ENCODE measurements around the gene CEP85L. TPM values are rescaled to one million over a fixed set of nuclear protein-coding genes. Genes with fewer than 3 reads are reported as not detected.

The CEP85L gene
- total and polyA plus RNA-seq, 2 of the 4 experiments (the other 2 are of a cell fraction), result 2.3 to 25.6 TPM

DNA sequence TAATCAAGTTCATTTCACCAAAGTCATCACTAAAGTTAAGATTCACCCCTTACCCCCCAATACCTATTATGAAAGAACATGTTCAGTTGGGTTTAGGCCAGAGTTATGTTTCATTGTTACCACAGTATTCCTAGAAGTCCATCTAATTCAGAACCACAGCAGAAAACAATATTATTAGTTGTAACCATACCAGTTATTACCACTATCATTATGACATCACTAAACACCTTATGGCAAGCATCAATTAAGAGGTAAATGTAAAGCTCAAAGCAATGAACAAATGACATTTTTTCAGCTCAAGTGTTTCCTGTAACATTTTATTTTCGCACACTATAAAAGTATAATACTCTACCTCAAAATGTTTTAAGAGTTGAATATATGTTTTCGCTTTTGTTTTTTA is 4.4 kb downstream of the CEP85L start:
- Histone ChIP-seq H2AFZ (replicated peaks; ENCODE audit: low read length, poor library complexity) (no peak overlapping the region), H2AK9ac (replicated peaks; ENCODE audit: low read depth, low read length, poor library complexity) (no peak overlapping the region), H3K4me2 (ENCODE audit: low read depth, low read length) (no peak overlapping the region), H3K27me3 (ENCODE audit: control insufficient read depth, insufficient read depth, low read length) (no peaks in the 10 kb centered on the region), H3K18ac (ENCODE audit: low read depth, low read length) (no peak overlapping the region), H2BK120ac (ENCODE audit: low read depth, low read length) (no peak overlapping the region), H3K14ac (replicated peaks; ENCODE audit: low read depth, low read length) (no peak overlapping the region), H3K79me1 (ENCODE audit: low read depth in 1 of 2, low read length in 2 of 2) (peaks cover 14 to 32% of the 10 kb centered on the region in 2 experiments; a peak in 3 of 4 replicates), H3K9me3 (ENCODE audit: control insufficient read depth, insufficient read depth, low read length) (no peaks in the 10 kb centered on the region), H3K9ac (ENCODE audit: low read depth, low read length) (no peak overlapping the region), H3K9me1 (ENCODE audit: insufficient read depth, low read length) (peaks cover 13% of the 10 kb centered on the region; the same call in 1 of the 2 replicates), H2BK5ac (ENCODE audit: low read depth, low read length, poor library complexity, severe bottlenecking) (no peak overlapping the region), H3K4me3 (ENCODE audit: insufficient read depth, low read depth, low read length) (no peak overlapping the region), H4K20me1 (ENCODE audit: insufficient read depth, low read length) (peaks cover 19% of the 10 kb centered on the region; the same call in 1 of the 2 replicates), H4K8ac (ENCODE audit: low read depth in 2 of 2, low read length in 2 of 2) (no peak overlapping the region), H2BK15ac (ENCODE audit: low read depth, low read length) (no peak overlapping the region), H4K5ac (ENCODE audit: low read depth, low read length) (no peak overlapping the region), H3K23ac (ENCODE audit: low read depth, low read length) (no peak overlapping the region), H4K91ac (ENCODE audit: insufficient read depth, low read depth, low read length) (no peak overlapping the region), H2AK5ac (ENCODE audit: low read depth, low read length) (no peak overlapping the region), H3K4me1 (ENCODE audit: control insufficient read depth, insufficient read depth, low read length) (peaks cover 3% of the 10 kb centered on the region; the same call in 1 of the 2 replicates), H3K36me3 (ENCODE audit: control insufficient read depth, insufficient read depth, low read length) (no peaks in the 10 kb centered on the region), H3K4ac (ENCODE audit: low read depth, low read length) (no peak overlapping the region), H2BK20ac (ENCODE audit: low read depth, low read length) (no peak overlapping the region), H3K27ac (ENCODE audit: insufficient read depth, low read length) (no peak overlapping the region), H3K56ac (ENCODE audit: extremely low read depth, insufficient read depth, low read length) (no peak overlapping the region)
- in situ Hi-C loops (cut with MboI; ENCODE audit: low sequenced_read_pairs), result no loop called here
- ATAC-seq (ENCODE audit: low read depth) (no peak), DNase-seq (no peak)
- ChIA-PET CTCF (no interaction called here), POLR2A (ENCODE audit: unreplicated experiment) (no interaction called here)
- WGBS, 2 experiments (ENCODE audit: extremely low coverage in 2 of 2, insufficient read length in 1 of 2), result no CpG with 5 or more reads among the region's 2 CpGs
- TF ChIP-seq POLR2A (IDR thresholded peaks at IDR 0.05; ENCODE audit: low read depth, low read length) (no peak), CEBPB (IDR thresholded peaks at IDR 0.05; ENCODE audit: low read depth, low read length) (no peak), MAZ (IDR thresholded peaks at IDR 0.05; ENCODE audit: borderline replicate concordance, low read depth, low read length) (no peak), MAFK (IDR thresholded peaks at IDR 0.05; ENCODE audit: low read depth, low read length) (no peak), FOS (IDR thresholded peaks at IDR 0.05; ENCODE audit: low read depth, low read length) (no peak), NFE2L2 (IDR thresholded peaks at IDR 0.05; ENCODE audit: low read depth, low read length) (no peak), BHLHE40 (IDR thresholded peaks at IDR 0.05; ENCODE audit: low read depth, low read length) (no peak), CHD1 (IDR thresholded peaks at IDR 0.05; ENCODE audit: low read depth, low read length) (no peak)
- TF ChIP-seq, protein P1, sequence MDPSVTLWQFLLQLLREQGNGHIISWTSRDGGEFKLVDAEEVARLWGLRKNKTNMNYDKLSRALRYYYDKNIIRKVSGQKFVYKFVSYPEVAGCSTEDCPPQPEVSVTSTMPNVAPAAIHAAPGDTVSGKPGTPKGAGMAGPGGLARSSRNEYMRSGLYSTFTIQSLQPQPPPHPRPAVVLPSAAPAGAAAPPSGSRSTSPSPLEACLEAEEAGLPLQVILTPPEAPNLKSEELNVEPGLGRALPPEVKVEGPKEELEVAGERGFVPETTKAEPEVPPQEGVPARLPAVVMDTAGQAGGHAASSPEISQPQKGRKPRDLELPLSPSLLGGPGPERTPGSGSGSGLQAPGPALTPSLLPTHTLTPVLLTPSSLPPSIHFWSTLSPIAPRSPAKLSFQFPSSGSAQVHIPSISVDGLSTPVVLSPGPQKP (IDR thresholded peaks at IDR 0.05; ENCODE audit: borderline replicate concordance, low read depth, low read length), result no peak
- TF ChIP-seq, protein P2, sequence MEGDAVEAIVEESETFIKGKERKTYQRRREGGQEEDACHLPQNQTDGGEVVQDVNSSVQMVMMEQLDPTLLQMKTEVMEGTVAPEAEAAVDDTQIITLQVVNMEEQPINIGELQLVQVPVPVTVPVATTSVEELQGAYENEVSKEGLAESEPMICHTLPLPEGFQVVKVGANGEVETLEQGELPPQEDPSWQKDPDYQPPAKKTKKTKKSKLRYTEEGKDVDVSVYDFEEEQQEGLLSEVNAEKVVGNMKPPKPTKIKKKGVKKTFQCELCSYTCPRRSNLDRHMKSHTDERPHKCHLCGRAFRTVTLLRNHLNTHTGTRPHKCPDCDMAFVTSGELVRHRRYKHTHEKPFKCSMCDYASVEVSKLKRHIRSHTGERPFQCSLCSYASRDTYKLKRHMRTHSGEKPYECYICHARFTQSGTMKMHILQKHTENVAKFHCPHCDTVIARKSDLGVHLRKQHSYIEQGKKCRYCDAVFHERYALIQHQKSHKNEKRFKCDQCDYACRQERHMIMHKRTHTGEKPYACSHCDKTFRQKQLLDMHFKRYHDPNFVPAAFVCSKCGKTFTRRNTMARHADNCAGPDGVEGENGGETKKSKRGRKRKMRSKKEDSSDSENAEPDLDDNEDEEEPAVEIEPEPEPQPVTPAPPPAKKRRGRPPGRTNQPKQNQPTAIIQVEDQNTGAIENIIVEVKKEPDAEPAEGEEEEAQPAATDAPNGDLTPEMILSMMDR (conservative IDR thresholded peaks at IDR 0.05; ENCODE audit: low read depth, low read length), result no peak
- TF ChIP-seq, protein P3, sequence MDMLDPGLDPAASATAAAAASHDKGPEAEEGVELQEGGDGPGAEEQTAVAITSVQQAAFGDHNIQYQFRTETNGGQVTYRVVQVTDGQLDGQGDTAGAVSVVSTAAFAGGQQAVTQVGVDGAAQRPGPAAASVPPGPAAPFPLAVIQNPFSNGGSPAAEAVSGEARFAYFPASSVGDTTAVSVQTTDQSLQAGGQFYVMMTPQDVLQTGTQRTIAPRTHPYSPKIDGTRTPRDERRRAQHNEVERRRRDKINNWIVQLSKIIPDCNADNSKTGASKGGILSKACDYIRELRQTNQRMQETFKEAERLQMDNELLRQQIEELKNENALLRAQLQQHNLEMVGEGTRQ (IDR thresholded peaks at IDR 0.05; ENCODE audit: low read depth, low read length), result no peak
- no TSS peak for BruUV-seq (replicated peaks)
- dilution Hi-C loops (cut with HindIII; ENCODE audit: low sequenced_read_pairs, unreplicated experiment), result no loop called here
- intact Hi-C loops (cut with micrococcal nuclease), result no loop called here
